ENCODE results near the gene KBTBD13.
"Not testable (repeated sequence)": the region's sequence is repeated elsewhere in the genome, so short reads cannot be mapped to it uniquely, and the experiment has no call there.

The KBTBD13 gene

GRCh38 chr15:65076486-65077290, at the start of gene KBTBD13:
Gene KBTBD13, plus strand, starts transcription at chr15:65076746. Its CDS starts 70 bp downstream, at chr15:65076816.
- no peak for DNase-seq (ENCODE audit: low read depth)

GRCh38 chr15:65026756-65027155, 49.8 kb upstream of the KBTBD13 start:
- DNase-seq (ENCODE audit: low read depth), result no peak

- DNase-seq (ENCODE audit: low read depth), result no peak
These were observed 49.0 kb upstream of the KBTBD13 start for GRCh38 chr15:65027593-65027992.

GRCh38 chr15:65028338-65028737, 48.2 kb upstream of the KBTBD13 start:
- DNase-seq (ENCODE audit: low read depth), result no peak

- DNase-seq (ENCODE audit: low read depth), result peak; percentile 97
These were observed 47.4 kb upstream of the KBTBD13 start, which contains the start of gene MTFMT for GRCh38 chr15:65028921-65029735. Gene MTFMT, minus strand, starts transcription at chr15:65029639. Its CDS starts 26 bp downstream, at chr15:65029613.

GRCh38 chr15:65029736-65030208, 46.8 kb upstream of the KBTBD13 start:
- DNase-seq (ENCODE audit: low read depth), result no peak

- DNase-seq (ENCODE audit: low read depth), result peak; percentile 22
These were observed 43.6 kb upstream of the KBTBD13 start for GRCh38 chr15:65032801-65033537.

- DNase-seq (ENCODE audit: low read depth), result no peak
These were observed 42.8 kb upstream of the KBTBD13 start for GRCh38 chr15:65033659-65034269.

GRCh38 chr15:65034719-65035118, 41.8 kb upstream of the KBTBD13 start:
- DNase-seq (ENCODE audit: low read depth), result no peak

- DNase-seq (ENCODE audit: low read depth), result no peak
These were observed 39.2 kb upstream of the KBTBD13 start for GRCh38 chr15:65037309-65037708.

GRCh38 chr15:65038428-65038827, 38.1 kb upstream of the KBTBD13 start:
- no peak for DNase-seq (ENCODE audit: low read depth)

GRCh38 chr15:65038836-65039235, 37.7 kb upstream of the KBTBD13 start:
- DNase-seq (ENCODE audit: low read depth), result no peak

- no peak for DNase-seq (ENCODE audit: low read depth)
These were observed 36.1 kb upstream of the KBTBD13 start for GRCh38 chr15:65040461-65040860.

- no peak for DNase-seq (ENCODE audit: low read depth)
These were observed 34.8 kb upstream of the KBTBD13 start for GRCh38 chr15:65041787-65042186.

- no peak for DNase-seq (ENCODE audit: low read depth)
These were observed 33.7 kb upstream of the KBTBD13 start for GRCh38 chr15:65042776-65043327.

- DNase-seq (ENCODE audit: low read depth), result not testable (repeated sequence)
These were observed 32.3 kb upstream of the KBTBD13 start for GRCh38 chr15:65044218-65044617.

- DNase-seq (ENCODE audit: low read depth), result no peak
These were observed 31.6 kb upstream of the KBTBD13 start, which contains the start of gene SLC51B for GRCh38 chr15:65044724-65045481. Gene SLC51B, plus strand, starts transcription at chr15:65045387. Its CDS starts 4,618 bp downstream, at chr15:65050005.

GRCh38 chr15:65048241-65048640, 28.3 kb upstream of the KBTBD13 start:
- no peak for DNase-seq (ENCODE audit: low read depth)

GRCh38 chr15:65049418-65049840, 27.1 kb upstream of the KBTBD13 start:
- DNase-seq (ENCODE audit: low read depth), result peak; percentile 82

- no peak for DNase-seq (ENCODE audit: low read depth)
These were observed 26.3 kb upstream of the KBTBD13 start for GRCh38 chr15:65050270-65050669.
